ENCODE data around the gene TBL3. TPM values are rescaled to one million over a fixed set of nuclear protein-coding genes. Genes with fewer than 3 reads are reported as not detected.

TBL3 gene
- total and polyA plus RNA-seq, 2 of the 8 experiments (the other 6 are each of a cell fraction or from before 2014, with no cell fraction given): 65.8 to 137 TPM

GRCh38 chr16:1976951-1977874 is 5.4 kb downstream of the TBL3 start (continued):
- TF ChIP-seq GTF2F1 (IDR thresholded peaks at IDR 0.05; ENCODE audit: borderline replicate concordance, low read depth, low read length) (no peak), BACH1 (IDR thresholded peaks at IDR 0.05; ENCODE audit: low read length) (no peak), JUN (IDR thresholded peaks at IDR 0.05; ENCODE audit: low read depth, low read length) (no peak), ATF3 (IDR thresholded peaks at IDR 0.05; ENCODE audit: insufficient read depth, low read depth, low read length) (no peak), RNF2 (IDR thresholded peaks at IDR 0.05; ENCODE audit: borderline replicate concordance, low read depth, low read length, missing control alignments, poor library complexity, severe bottlenecking) (no peak), KDM4A (IDR thresholded peaks at IDR 0.05; ENCODE audit: low read depth, low read length, severe bottlenecking) (no peak)
- TF ChIP-seq, protein P1, sequence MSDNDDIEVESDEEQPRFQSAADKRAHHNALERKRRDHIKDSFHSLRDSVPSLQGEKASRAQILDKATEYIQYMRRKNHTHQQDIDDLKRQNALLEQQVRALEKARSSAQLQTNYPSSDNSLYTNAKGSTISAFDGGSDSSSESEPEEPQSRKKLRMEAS (IDR thresholded peaks at IDR 0.05): no peak

All from H1 (cell line).